Neural progenitor cell (in vitro differentiated cells): Measurements from ENCODE around the gene SUN5.

Source experiments
- EZH2 ChIP-seq: fragments of 200-600 bp; sonication (generic); IDR thresholded peaks from 2 replicates; pipeline ENCODE4 v1.6.1; 2017; ENCODE audit warnings: antibody characterized with exemption, mild to moderate bottlenecking, moderate library complexity
- TF ChIP-seq, protein P1 (sequence below): fragments of 200-600 bp; sonication (generic); IDR thresholded peaks from 2 replicates; pipeline ENCODE4 v1.5.1; 2017; ENCODE audit warnings: antibody characterized with exemption, mild to moderate bottlenecking

DNA sequence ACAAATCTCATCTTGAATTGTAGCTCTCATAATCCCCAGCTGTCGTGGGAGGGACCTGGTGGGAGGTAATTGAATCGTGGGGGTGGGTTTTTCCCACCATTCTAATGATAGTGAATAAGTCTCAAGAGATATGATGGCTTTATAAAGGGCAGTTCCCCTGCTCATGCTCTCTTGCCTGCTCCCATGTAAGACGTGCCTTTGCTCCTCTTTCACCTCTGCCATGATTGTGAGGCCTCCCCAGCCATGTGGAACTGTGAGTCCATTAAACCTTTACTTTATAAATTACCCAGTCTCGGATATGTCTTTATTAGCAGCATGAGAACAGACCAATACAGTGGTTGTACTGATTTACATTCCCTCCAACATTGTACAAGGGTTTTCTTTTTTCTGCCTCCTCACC lies 69.7 kb downstream of the SUN5 start:
- TF ChIP-seq, protein P1, sequence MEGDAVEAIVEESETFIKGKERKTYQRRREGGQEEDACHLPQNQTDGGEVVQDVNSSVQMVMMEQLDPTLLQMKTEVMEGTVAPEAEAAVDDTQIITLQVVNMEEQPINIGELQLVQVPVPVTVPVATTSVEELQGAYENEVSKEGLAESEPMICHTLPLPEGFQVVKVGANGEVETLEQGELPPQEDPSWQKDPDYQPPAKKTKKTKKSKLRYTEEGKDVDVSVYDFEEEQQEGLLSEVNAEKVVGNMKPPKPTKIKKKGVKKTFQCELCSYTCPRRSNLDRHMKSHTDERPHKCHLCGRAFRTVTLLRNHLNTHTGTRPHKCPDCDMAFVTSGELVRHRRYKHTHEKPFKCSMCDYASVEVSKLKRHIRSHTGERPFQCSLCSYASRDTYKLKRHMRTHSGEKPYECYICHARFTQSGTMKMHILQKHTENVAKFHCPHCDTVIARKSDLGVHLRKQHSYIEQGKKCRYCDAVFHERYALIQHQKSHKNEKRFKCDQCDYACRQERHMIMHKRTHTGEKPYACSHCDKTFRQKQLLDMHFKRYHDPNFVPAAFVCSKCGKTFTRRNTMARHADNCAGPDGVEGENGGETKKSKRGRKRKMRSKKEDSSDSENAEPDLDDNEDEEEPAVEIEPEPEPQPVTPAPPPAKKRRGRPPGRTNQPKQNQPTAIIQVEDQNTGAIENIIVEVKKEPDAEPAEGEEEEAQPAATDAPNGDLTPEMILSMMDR, result no peak
- TF ChIP-seq EZH2, result no peak
